ENCODE data around the gene SUCLA2.
"Not testable (repeated sequence)": the region's sequence is repeated elsewhere in the genome, so short reads cannot be mapped to it uniquely, and the experiment has no call there.

The SUCLA2 gene

DNA sequence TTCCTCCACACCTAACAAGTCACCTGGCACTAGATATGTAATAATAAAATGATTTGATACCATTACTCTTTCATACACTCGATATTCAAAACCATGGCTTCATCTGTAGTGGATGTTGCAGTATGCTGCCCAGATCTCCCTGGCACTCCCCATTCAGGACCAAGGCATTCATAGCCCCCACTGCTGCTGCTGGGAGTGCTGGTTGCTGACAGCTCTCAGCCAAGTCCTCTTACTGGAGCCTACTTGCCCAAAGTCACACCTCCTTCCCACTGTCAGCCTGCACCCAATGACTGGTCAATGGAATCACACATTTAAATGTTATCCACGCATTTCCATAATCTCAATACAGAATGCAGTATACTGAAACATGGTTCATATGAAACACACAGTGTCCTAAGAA is 3.7 kb downstream of the SUCLA2 start:
- in situ Hi-C loops (cut with MboI; ENCODE audit: low sequenced_read_pairs): no loop called here

DNA sequence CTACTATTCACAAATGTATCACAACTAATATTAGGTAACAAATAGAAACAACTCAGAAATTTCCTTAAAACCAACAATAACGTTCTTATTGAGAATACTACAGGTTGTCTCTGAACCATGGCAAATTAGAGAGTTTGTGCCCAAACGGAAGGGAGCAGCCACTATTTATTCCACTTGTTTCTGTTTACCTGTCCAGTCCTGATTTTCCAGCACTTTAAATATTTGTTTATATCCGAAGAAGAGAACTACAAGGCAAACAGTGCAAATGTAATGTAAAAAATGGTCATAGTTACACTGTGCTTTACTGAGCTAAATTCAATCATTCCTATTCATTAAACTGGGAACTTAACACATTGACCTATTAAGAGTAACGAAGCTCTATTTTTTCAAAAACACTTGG is 9.2 kb downstream of the SUCLA2 start:
- in situ Hi-C loops (cut with MboI; ENCODE audit: low sequenced_read_pairs): no loop called here

DNA sequence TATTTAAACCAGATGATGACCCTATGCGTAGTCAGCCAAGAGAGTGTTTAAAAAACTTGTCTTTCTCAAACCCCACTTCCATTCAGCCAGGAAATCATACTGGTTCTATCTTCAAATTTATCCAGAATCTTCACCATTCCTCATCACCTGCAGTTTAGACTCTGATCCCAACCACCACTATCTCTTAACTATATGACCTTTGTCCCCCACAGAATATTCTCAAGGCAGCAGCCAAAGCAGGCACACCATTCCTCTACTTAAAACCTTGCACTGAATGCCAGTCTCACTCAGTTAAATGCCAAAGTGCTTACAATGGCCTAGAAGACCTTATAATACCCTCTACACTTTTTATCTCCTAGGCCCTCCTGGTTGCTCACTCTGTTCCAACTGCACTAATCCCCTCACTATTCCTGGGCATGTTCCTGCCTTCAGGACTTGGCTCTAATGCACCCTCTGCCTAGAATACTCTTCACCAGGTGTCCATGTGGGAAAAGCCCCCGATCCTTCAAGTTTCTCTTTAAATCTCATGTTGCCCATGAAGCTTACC is 10.1 kb downstream of the SUCLA2 start:
- in situ Hi-C loops (cut with MboI; ENCODE audit: low sequenced_read_pairs): no loop called here

DNA sequence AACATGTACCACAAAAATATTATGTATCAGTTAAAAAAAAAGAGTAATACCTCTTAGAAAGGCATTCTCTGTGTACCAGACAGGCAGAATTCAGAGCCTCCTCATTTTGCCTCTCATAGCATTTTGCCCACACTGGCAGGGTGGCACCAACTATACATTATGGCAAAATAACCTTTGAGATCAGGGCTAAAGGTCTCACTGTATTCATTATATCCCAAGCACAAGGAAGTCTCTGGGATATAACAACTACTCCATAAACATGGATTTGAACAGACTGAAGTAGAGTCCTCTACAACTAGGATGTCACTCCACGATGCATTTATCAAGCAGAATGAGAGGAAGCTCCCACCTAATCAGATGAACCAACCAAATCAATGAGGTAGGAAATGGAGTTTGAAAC is 10.6 kb downstream of the SUCLA2 start:
- in situ Hi-C loops (cut with MboI; ENCODE audit: low sequenced_read_pairs): no loop called here

DNA sequence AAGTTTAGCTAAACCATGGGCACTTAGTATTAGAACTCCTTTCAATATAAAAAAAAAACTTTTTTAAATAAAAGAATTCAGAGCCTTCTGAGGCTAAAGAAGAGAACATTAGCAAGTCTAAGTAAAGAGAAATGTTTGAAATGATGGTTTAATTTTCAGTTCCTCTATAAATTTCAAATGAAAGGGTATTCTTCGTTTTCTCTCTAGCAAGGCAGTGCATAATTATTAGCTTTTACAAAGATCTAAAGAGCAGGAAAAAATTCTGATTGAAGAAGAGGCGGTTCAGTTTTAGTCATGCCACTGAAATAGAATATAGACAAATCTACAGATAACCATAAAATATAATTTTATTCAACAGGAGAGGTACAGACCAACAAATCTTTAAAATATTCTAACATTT is 18.0 kb downstream of the SUCLA2 start:
- in situ Hi-C loops (cut with MboI; ENCODE audit: low sequenced_read_pairs): no loop called here

DNA sequence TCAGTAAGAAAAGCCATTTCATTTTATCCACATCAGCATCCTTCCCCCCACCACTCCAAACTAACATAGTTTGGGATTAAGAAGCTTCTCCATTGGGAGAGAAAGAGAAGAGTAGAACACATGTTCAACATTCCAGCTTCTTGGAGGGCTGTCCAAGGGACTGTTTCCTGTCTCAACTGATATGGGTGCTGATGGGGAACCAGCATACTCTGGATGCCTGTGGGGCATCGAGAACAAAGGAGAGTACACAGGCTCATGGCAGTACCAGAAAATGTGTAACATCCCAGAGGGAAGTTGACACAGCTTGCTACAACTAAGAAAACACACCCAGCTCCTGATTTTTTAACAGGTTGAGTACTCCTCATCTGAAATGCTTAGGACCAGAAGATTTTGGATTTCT is 24.7 kb downstream of the SUCLA2 start:
- in situ Hi-C loops (cut with MboI; ENCODE audit: low sequenced_read_pairs): no loop called here

DNA sequence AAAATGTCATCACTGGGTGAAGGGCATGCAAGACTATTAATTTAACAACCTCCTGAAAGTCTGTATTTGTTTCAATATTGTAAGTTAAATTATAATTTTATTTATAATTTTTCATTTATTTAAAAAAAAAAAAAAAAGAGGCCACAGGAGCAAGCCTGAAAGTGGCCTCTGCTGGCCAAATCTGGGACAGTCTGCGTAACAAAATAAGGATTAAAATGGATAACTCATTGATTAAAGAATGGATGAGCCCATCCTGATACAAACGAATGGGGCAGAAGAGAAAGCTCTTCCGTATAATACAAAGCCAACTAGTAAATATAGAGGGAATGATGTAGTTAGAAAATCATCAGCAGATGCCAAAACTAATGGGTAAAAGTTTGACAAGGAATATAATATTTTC is 36.2 kb downstream of the SUCLA2 start:
- in situ Hi-C loops (cut with MboI; ENCODE audit: low sequenced_read_pairs): no loop called here

DNA sequence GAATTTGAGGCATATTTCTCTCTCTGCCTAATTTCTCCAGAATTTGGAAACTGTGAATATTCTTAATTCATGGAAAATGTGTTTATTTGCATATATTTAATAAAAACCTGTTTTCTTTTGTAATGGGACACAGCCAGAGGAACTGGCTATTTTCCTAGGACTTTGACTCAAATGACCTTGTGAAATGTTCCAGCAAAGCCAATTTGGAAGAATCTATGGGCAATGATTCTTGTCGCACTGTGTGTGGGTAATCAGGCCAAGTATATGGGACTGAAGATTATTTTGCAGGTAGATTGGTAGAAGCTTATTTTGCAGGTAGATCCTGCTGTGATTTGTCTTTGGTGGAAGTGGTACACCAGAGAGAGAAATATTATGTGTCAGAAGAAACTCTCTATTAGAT is 38.8 kb downstream of the SUCLA2 start:
- in situ Hi-C loops (cut with MboI; ENCODE audit: low sequenced_read_pairs): no loop called here

DNA sequence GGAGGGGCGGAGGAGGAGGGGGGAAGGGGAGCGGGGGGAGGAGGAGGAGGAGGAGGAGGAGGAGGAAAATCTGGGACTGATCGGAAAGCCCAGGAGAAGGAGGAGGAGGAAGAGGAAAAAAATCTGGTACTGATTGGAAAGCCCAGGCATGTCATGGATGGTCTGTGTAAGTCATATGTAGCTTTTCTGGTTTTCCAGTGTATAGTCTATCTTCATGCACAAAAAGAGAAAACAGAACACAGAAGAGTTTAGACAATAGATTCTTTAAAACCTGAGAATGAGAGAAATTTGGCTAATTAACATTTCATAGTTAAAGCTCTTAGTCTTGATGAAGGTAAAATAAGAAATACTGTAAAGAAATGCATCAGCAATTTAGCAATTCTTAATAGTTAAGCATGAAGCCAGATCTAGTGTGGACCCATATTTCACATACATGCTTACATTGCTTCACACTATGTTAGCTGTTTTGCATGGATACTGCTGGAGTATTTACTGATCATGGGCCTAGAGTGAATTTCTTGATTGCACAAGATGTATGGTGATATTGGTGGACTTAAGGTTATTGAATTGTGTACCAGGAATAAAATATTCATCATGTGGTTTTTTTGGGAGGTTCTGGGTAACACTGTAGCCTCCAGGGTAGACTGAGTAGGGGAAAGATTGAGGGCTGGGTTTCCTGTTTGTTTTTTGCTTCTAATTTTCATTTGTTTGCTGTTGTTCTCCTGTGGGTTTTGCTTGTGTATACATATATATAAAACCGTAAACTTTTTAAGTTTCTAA is 41.4 kb downstream of the SUCLA2 start:
- in situ Hi-C loops (cut with MboI; ENCODE audit: low sequenced_read_pairs): no loop called here

DNA sequence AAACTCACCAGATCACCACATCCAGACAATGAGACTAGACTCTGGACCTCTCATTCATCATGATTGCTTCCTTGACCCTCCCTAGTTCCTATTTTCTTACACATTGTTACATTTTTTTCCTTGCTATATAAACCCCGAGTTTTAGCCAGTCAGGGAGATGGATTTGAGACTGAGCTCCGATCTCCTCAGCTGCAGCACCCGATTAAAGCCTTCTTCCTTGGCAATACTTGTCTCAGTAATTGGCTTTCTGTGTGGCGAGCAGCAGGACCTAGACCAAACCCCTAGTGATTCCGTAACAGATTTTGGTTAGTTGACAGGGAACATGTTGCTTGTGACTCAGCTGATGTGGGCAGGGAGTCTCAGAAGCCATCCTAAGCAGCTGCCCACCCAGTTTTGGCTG is 44.0 kb downstream of the SUCLA2 start:
- in situ Hi-C loops (cut with MboI; ENCODE audit: low sequenced_read_pairs): no loop called here

DNA sequence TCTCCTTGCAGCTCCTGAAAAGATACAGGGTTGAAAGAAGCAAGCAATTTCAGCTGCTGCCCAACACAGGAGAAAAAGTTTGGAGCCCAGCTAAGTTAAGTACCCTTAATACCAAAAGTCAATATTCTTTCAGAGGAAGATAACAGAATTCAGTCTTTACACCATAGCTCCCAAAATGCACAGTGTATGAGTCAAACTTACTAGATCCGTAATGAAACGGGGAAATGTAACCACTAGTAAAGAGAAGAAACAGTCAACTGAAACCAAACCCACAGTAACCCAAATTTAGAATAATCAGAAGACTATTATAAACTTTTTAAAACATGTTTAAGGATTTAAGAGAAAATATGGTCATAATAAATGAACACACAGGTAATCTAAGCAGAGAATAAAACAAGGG is 45.2 kb downstream of the SUCLA2 start:
- in situ Hi-C loops (cut with MboI; ENCODE audit: low sequenced_read_pairs): no loop called here

DNA sequence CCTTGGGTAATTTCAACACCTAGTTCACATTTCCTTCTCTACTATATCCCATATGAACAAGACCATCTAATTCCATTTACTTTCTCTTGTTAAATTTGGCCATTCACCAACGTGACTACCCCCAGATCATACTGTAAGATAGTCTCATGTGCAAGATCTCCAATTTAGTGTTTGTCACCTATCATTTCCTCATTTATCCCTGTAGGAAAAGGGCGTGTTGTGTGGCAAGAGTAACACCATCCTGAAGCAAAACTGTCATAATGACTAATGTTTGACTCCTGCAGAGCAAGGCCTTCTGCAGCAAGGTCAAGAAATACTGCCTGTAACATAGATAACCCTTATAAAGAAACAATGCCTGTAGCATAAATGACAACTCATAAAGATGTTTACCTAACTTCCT is 51.3 kb downstream of the SUCLA2 start:
- in situ Hi-C loops (cut with MboI; ENCODE audit: low sequenced_read_pairs): no loop called here

DNA sequence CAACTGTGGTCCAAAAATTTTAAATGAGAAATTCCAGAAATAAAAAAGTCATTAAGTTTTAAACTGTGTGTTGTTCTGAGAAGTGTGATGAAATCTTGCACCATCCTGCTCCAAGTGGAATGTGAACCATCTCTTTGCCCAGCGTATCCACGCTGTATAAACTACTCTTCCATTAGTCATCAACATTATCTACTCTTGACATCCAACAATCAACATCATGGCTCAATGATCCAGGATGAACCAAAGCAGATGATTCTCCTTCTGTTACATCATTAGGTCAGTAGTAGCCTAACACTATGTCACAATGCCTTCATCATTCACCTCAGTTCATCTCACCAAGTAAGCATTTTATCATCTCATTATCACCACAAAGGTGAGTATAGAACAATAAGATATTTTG is 55.3 kb downstream of the SUCLA2 start:
- in situ Hi-C loops (cut with MboI; ENCODE audit: low sequenced_read_pairs): no loop called here

DNA sequence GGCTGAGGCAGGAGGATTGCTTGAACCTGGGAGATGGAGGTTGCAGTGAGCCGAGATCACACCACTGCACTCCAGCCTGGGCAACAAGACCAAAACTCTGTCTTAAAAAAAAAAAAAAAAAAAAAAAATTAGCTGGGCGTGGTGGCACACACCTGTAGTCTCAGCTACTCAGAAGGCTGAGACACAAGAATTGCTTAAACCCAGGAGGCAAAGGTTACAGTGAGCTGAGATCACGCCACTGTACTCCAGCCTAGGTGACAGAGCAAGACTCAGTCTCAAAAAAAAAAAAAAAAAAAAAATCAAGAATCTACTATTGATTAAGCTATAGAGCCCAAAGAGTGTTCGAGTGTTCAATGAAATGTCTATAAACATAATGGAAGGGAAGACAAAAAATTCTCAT is 55.9 kb downstream of the SUCLA2 start:
- in situ Hi-C loops (cut with MboI; ENCODE audit: low sequenced_read_pairs): not testable (repeated sequence)

DNA sequence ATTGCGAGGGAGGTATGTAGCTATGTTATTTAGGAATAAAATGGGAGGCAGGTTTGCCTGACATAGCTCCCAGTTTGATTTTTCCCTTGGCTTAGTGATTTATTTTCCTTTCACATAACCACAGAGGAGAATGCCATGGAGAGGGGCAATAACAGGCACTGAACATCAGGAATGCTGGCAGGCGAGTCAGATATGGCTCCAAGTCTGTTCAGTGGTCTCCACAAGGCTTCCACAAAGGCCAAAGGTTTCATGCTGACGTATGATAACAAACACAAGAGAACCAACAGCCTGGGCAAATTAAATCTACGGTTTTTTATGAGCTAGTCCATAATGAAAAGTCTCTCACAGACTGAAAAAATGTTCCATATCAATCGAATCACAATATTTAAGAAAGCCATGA is 66.7 kb downstream of the SUCLA2 start:
- in situ Hi-C loops (cut with MboI; ENCODE audit: low sequenced_read_pairs): no loop called here

DNA sequence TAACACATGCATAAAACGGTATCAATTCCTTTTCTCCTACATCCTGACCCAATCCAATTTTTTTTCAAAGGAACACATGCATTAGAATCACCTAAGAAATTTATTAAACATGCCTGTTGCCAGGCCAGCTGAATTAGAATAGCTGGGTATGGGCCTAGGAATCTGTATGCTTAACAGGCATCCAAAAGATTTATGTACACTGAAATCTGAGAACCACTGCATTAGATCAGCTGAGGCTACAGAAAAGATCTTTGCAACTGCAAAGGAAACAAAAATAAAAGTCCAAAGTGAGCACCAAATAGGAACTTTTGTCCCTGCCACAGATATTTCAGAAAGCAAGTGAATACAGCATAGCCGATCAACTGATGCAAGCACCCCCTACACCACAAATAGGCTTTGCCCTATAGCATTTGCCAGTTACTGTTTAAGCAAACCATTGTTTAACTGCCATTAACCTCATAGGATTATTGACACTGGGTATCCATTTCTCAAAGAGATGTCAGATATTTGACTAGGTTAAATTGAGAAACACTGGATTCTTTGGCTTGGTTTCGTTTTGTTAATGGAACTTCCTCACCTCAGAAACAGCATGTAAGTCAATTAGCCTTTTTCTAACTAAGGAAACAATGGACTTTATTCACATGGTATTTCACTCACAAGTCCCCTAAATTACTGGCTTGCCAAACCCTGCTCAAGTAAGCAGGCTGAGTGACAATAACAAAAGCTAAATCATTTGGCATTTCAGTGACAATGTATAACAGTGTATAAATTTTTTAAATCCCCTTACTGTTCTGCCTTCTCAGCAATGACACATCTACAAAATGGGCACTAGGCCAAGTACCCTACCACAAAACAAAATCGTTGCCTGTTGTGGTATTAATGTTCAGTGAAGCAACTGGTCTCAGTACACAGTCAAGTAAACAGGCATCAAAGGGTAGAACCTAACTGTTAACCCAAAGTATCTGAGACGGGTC is 67.8 kb downstream of the SUCLA2 start:
- in situ Hi-C loops (cut with MboI; ENCODE audit: low sequenced_read_pairs): no loop called here

DNA sequence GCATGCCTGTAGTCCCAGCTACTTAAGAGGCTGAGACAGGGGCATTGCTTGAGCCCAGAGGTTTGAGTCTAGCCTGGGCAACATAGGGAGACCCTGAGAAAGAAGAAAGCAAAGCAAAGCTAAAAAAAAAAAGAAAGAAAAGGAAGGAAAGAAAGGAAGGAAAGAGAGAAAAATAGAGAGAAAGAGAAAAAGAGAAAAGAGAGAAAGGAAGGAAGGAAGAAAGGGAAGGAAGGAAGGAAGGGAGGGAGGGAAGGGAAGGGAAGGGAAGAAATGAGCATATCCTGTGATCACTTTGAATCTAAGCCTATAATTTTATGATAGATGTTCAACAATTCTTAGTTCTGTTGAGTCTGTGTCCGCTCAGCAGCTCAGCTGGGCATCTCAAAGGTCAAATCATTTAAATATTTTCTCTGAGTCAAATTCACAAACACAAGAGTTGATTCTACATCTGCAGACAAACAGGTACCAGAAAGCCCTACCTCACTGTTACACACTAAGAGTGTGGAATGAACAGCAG is 70.4 kb downstream of the SUCLA2 start:
- in situ Hi-C loops (cut with MboI; ENCODE audit: low sequenced_read_pairs): no loop called here

DNA sequence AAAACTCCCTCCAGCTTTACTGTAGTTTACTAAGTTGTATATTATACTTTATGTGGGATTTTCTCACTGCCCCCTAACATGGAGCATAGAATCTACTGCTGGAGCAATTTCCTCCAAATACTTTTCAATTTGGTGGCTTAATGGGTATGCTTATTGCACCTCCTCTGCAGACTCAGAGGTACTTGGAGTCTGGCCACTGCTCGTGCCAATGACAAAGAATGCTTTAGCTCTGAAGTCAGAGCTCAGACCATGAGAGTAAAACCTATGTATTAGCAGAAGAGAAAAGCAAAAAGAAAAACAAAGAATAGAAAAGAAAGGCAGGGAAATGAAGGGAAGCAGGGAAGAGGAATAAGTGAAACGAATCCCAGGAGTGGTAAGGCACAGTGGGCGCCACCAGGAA is 71.9 kb downstream of the SUCLA2 start:
- in situ Hi-C loops (cut with MboI; ENCODE audit: low sequenced_read_pairs): no loop called here

DNA sequence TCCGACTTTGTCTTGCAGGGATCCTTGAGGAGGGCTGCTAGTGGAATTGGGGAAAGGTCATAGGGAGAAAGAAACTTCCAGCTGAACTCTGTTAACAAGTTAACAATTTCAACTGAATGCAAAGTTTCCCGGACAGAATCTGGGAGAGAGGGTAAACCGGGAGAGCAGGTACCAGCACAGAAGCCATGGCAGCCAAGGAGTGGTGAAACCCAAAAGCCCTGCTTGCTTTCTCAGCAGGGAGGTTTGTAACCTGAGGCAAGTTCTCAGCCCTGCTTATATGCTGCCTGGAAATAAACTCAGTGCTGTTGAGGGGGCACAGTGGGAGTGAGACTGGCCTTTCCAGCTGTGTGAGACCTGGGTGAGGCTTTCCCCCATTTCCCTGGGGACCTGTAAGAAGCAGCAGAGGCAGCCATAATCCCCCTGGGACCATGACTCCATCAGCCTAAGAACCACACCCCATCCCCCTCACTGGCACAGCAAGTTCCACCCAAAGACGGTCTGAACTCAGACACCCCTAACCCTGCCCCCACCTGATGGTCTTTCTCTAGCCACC is 84.0 kb downstream of the SUCLA2 start:
- in situ Hi-C loops (cut with MboI; ENCODE audit: low sequenced_read_pairs): no loop called here

DNA sequence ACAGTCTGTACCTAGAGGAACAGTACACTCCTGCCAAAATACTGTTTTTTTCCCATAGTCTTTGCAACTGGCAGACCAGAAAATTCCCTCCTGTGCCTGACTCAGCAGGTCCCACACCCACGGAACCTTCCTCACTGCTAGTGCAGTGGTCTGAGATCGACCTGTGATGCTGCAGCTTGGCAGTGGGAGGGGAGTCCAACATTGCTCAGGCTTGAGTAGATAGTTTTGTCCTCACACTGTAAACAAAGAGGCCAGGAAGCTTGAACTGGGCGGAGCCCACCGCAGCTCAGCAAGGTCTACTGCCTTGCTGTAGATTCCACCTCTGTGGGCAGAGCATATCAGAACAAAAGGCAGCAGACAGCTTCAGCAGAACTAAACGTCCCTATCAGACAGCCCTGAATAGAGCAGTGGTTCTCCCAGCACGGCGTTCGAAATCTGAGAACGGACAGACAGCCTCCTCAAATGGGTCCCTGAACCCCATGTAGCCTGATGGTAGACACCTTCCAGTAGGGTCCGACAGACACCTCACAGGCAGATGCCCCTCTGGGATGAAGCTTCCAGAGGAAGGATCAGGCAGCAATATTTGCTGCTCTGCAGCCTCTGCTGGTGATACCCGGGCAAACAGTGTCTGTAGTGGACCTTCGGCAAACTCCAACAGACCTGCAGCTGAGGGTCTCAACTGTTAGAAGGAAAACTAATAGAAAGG is 92.7 kb downstream of the SUCLA2 start:
- in situ Hi-C loops (cut with MboI; ENCODE audit: low sequenced_read_pairs): no loop called here

DNA sequence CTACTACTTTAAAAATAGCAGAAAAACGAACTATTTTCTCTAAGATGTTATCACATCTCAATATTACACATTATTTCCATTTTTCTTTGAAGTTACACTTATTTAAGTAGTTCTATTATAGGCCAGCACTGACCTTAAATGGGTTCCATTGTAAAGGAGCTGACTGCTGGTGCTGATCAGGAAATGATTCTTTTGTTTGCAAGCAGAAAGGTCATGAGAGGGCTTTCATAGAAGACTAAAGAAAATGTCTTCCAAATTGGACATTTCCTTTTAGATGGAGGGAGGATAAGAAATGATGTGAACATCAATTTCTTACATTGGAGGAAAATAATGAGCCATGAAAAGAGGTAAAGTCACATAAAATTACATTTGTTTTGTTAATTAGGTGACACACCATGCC is 96.2 kb downstream of the SUCLA2 start:
- in situ Hi-C loops (cut with MboI; ENCODE audit: low sequenced_read_pairs): no loop called here

Data from HL-60/S4 treated with retinoic acid at 250 ng/mL for 4 days and 3 days (cell line).